Esophagus (tissue), 2 donors: ENCODE data around the gene GMCL1. TPM values are rescaled to one million over a fixed set of nuclear protein-coding genes. Genes with fewer than 3 reads are reported as not detected.

Source experiments
- H3K27ac ChIP-seq, 2 donors: one replicate each; pipeline ENCODE4 v1.5.1; 2013; ENCODE audit warnings: low read depth in 2 of 2, mild to moderate bottlenecking in 2 of 2, inconsistent platforms in 1 of 2, low read length in 1 of 2, moderate library complexity in 1 of 2
- H3K27me3 ChIP-seq, 2 donors: one replicate each; pipeline ENCODE4 v1.6.1; 2013; ENCODE audit warnings: low read length in 2 of 2, control low read depth in 1 of 2, mild to moderate bottlenecking in 1 of 2; ENCODE audit not compliant: insufficient read depth in 2 of 2, control insufficient read depth in 1 of 2
- H3K36me3 ChIP-seq, 2 donors: one replicate each; pipeline ENCODE4 v1.6.1; 2013; ENCODE audit warnings: low read length in 1 of 2; ENCODE audit not compliant: control insufficient read depth in 2 of 2, insufficient read depth in 2 of 2
- H3K4me1 ChIP-seq, 2 donors: one replicate each; pipeline ENCODE4 v1.6.1; 2013; ENCODE audit warnings: low read length in 1 of 2; ENCODE audit not compliant: control insufficient read depth in 2 of 2, insufficient read depth in 2 of 2
- H3K4me3 ChIP-seq, 2 donors: one replicate each; pipeline ENCODE4 v1.5.1; 2013; ENCODE audit warnings: low read length in 2 of 2, mild to moderate bottlenecking in 2 of 2, low read depth in 1 of 2, moderate library complexity in 1 of 2
- H3K9me3 ChIP-seq, 2 donors: one replicate each; pipeline ENCODE4 v1.6.1; 2013; ENCODE audit warnings: mild to moderate bottlenecking in 2 of 2, low read depth in 1 of 2, low read length in 1 of 2, moderate library complexity in 1 of 2; ENCODE audit not compliant: control insufficient read depth in 2 of 2, insufficient read depth in 1 of 2
- WGBS, 2 donors: extraction: QIAGEN DNeasy Blood & Tissue Kit; methylation state at CpG; one replicate each; pipeline ENCODE4 v1.1.7; 2013; 5-methylcytosine and 5-hydroxymethylcytosine counted together
- polyA plus RNA-seq, 2 donors: library from polyadenylated mRNA; stranded (reverse); fragments of 200-250 nt; gene quantifications; one replicate each; pipeline ENCODE4 v1.2.3, GENCODE V29; 2013
- donor health status: healthy with polysubstance abuse.
- donor health status: Bipolar disorder and iron deficiency.

The GMCL1 gene
- polyA plus RNA-seq, 2 donors: 3.6 to 5.7 TPM

GRCh38 chr2:69843993-69844392 lies 14.5 kb downstream of the GMCL1 start:
- no peaks in the 10 kb centered on the region for H3K9me3 ChIP-seq
- no peak overlapping the region for H3K4me3 ChIP-seq

GRCh38 chr2:69844560-69844959 lies 15.1 kb downstream of the GMCL1 start:
- 93 to 95% methylated on average over 3 of the region's 3 CpGs for whole genome bisulfite sequencing, 2 donors
- no peaks in the 10 kb centered on the region for H3K4me1 ChIP-seq
- no peak overlapping the region for H3K27ac ChIP-seq
- H3K27me3 ChIP-seq: no peaks in the 10 kb centered on the region
- no peak overlapping the region for H3K4me3 ChIP-seq
- H3K36me3 ChIP-seq: peaks cover 2 to 12% of the 10 kb centered on the region in 2 donors
- H3K9me3 ChIP-seq: no peaks in the 10 kb centered on the region

More at GRCh38 chr2:69843993-69844392, 14.5 kb downstream of the GMCL1 start:
- Histone ChIP-seq H3K36me3 (peaks cover under 1 to 10% of the 10 kb centered on the region in 2 donors), H3K27ac (no peak overlapping the region), H3K27me3 (no peaks in the 10 kb centered on the region), H3K4me1 (no peaks in the 10 kb centered on the region)

GRCh38 chr2:69846182-69847067 lies 17.0 kb downstream of the GMCL1 start:
- H3K36me3 ChIP-seq: peaks cover 2 to 14% of the 10 kb centered on the region in 2 donors

GRCh38 chr2:69847068-69847828 lies 17.8 kb downstream of the GMCL1 start:
- H3K4me3 ChIP-seq: no peak overlapping the region
- no peaks in the 10 kb centered on the region for H3K9me3 ChIP-seq
- H3K36me3 ChIP-seq: peaks cover 2 to 14% of the 10 kb centered on the region in 2 donors
- H3K27ac ChIP-seq: no peak overlapping the region
- WGBS, 2 donors: 93 to 95% methylated on average over 5 of the region's 5 CpGs
- no peaks in the 10 kb centered on the region for H3K4me1 ChIP-seq
- no peaks in the 10 kb centered on the region for H3K27me3 ChIP-seq

More at GRCh38 chr2:69846182-69847067, 17.0 kb downstream of the GMCL1 start:
- no peaks in the 10 kb centered on the region for H3K27me3 ChIP-seq
- H3K27ac ChIP-seq: no peak overlapping the region
- WGBS, 2 donors: 83 to 85% methylated on average over 9 of the region's 9 CpGs
- no peaks in the 10 kb centered on the region for H3K4me1 ChIP-seq
- H3K9me3 ChIP-seq: no peaks in the 10 kb centered on the region
- H3K4me3 ChIP-seq: no peak overlapping the region

GRCh38 chr2:69848186-69848790 lies 18.8 kb downstream of the GMCL1 start:
- 88 to 91% methylated on average over 7 of the region's 7 CpGs for WGBS, 2 donors
- Histone ChIP-seq H3K9me3 (no peaks in the 10 kb centered on the region), H3K27ac (no peak overlapping the region), H3K4me3 (no peak overlapping the region), H3K27me3 (no peaks in the 10 kb centered on the region), H3K4me1 (no peaks in the 10 kb centered on the region), H3K36me3 (peaks cover 2 to 14% of the 10 kb centered on the region in 2 donors)

GRCh38 chr2:69858261-69858660 lies 28.8 kb downstream of the GMCL1 start:
- no peak overlapping the region for H3K4me3 ChIP-seq
- 97 to 98% methylated on average over 2 of the region's 2 CpGs for WGBS, 2 donors

GRCh38 chr2:69863298-69863697 lies 33.8 kb downstream of the GMCL1 start:
- H3K36me3 ChIP-seq: peaks cover 0 to 8% of the 10 kb centered on the region in 2 donors
- no peak overlapping the region for H3K4me3 ChIP-seq
- H3K27me3 ChIP-seq: no peaks in the 10 kb centered on the region
- no peaks in the 10 kb centered on the region for H3K9me3 ChIP-seq
- H3K27ac ChIP-seq: no peak overlapping the region
- H3K4me1 ChIP-seq: no peaks in the 10 kb centered on the region
- 96 to 98% methylated on average over 1 of the region's 1 CpG for WGBS, 2 donors

More at GRCh38 chr2:69858261-69858660, 28.8 kb downstream of the GMCL1 start:
- Histone ChIP-seq H3K9me3 (no peaks in the 10 kb centered on the region), H3K4me1 (no peaks in the 10 kb centered on the region), H3K27ac (no peak overlapping the region), H3K36me3 (no peaks in the 10 kb centered on the region), H3K27me3 (no peaks in the 10 kb centered on the region)

GRCh38 chr2:69888451-69888850 lies 59.0 kb downstream of the GMCL1 start:
- H3K27me3 ChIP-seq: no peaks in the 10 kb centered on the region
- no peak overlapping the region for H3K27ac ChIP-seq
- no peaks in the 10 kb centered on the region for H3K9me3 ChIP-seq
- no peaks in the 10 kb centered on the region for H3K4me1 ChIP-seq
- WGBS, 2 donors: 90 to 93% methylated on average over 4 of the region's 4 CpGs
- no peaks in the 10 kb centered on the region for H3K36me3 ChIP-seq
- H3K4me3 ChIP-seq: no peak overlapping the region

- H3K4me3 ChIP-seq: no peak overlapping the region
- no peaks in the 10 kb centered on the region for H3K4me1 ChIP-seq
- no peaks in the 10 kb centered on the region for H3K36me3 ChIP-seq
- H3K9me3 ChIP-seq: no peaks in the 10 kb centered on the region
- no peaks in the 10 kb centered on the region for H3K27me3 ChIP-seq
- H3K27ac ChIP-seq: no peak overlapping the region
Measured at GRCh38 chr2:69889302-69889701, 59.8 kb downstream of the GMCL1 start.
